Measurements from ENCODE around the gene TULP3. TPM values are rescaled to one million over a fixed set of nuclear protein-coding genes. Genes with fewer than 3 reads are reported as not detected.

The TULP3 gene
- polyA plus RNA-seq, 4 donors = 3.1 to 10.5 (median 5.5) TPM

DNA sequence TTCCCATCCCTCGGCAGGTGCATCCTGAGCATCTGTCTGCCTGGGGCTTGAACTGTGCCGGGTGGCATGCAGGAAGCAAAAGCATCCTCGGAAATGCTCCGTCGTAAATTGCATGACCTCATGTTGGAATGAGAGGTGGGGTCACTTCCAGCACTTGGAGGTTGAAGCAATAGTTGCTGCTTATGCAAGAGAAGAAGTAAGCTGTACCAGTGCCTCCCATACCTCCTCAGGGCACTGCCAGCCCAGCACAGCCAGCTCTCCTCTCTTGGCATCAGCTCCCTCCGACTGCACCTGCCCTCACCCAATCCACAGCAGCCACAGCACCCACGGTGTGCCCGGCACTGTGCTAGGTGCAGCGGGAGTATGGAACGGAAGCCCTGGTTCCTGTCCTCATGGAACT lies 80.1 kb downstream of the TULP3 start:
- WGBS, 3 donors = 74 to 77% (median 74%) methylated on average over 10 of the region's 10 CpGs

GRCh38 chr12:2973566-2973965 lies 82.9 kb downstream of the TULP3 start:
- DNase-seq (no peak), FAIRE-seq (no peak)
- Histone ChIP-seq H3K9me3 (ENCODE audit: control insufficient read depth in 2 of 2, insufficient read depth in 1 of 2, low read depth in 1 of 2, low read length in 1 of 2) (no peaks in the 10 kb centered on the region), H3K27ac (ENCODE audit: low read depth in 1 of 3, low read length in 2 of 3) (no peak overlapping the region), H3K4me3 (ENCODE audit: low read depth in 1 of 3, low read length in 3 of 3) (no peak overlapping the region), H3K27me3 (ENCODE audit: control insufficient read depth in 3 of 3, insufficient read depth in 3 of 3, low read length in 3 of 3) (no peaks in the 10 kb centered on the region), H3K4me1 (ENCODE audit: control insufficient read depth in 3 of 3, insufficient read depth in 2 of 3, low read depth in 1 of 3, low read length in 2 of 3) (no peaks in the 10 kb centered on the region), H3K36me3 (ENCODE audit: control insufficient read depth in 3 of 3, insufficient read depth in 2 of 3, low read depth in 1 of 3, low read length in 3 of 3) (no peaks in the 10 kb centered on the region)
- 89 to 95% (median 93%) methylated on average over 9 of the region's 9 CpGs for WGBS, 3 donors

More for the DNA sequence above, 80.1 kb downstream of the TULP3 start:
- H3K9me3 ChIP-seq (ENCODE audit: control insufficient read depth in 2 of 2, insufficient read depth in 1 of 2, low read depth in 1 of 2, low read length in 1 of 2) = no peaks in the 10 kb centered on the region
- H3K4me3 ChIP-seq (ENCODE audit: low read depth in 1 of 3, low read length in 3 of 3) = no peak overlapping the region
- no peak overlapping the region for H3K27ac ChIP-seq (ENCODE audit: low read depth in 1 of 3, low read length in 2 of 3)
- no peaks in the 10 kb centered on the region for H3K4me1 ChIP-seq (ENCODE audit: control insufficient read depth in 3 of 3, insufficient read depth in 2 of 3, low read depth in 1 of 3, low read length in 2 of 3)
- no peaks in the 10 kb centered on the region for H3K36me3 ChIP-seq (ENCODE audit: control insufficient read depth in 3 of 3, insufficient read depth in 2 of 3, low read depth in 1 of 3, low read length in 3 of 3)
- DNase-seq = no peak
- H3K27me3 ChIP-seq (ENCODE audit: control insufficient read depth in 3 of 3, insufficient read depth in 3 of 3, low read length in 3 of 3) = no peaks in the 10 kb centered on the region
- FAIRE-seq = no peak

- H3K27ac ChIP-seq (ENCODE audit: low read depth in 1 of 3, low read length in 2 of 3) = no peak overlapping the region
- DNase-seq (no peak), FAIRE-seq (no peak)
- WGBS, 3 donors = 45 to 57% (median 48%) methylated on average over 8 to 10 of the region's 10 CpGs
- H3K27me3 ChIP-seq (ENCODE audit: control insufficient read depth in 3 of 3, insufficient read depth in 3 of 3, low read length in 3 of 3) = no peaks in the 10 kb centered on the region
- H3K36me3 ChIP-seq (ENCODE audit: control insufficient read depth in 3 of 3, insufficient read depth in 2 of 3, low read depth in 1 of 3, low read length in 3 of 3) = no peaks in the 10 kb centered on the region
- no peaks in the 10 kb centered on the region for H3K4me1 ChIP-seq (ENCODE audit: control insufficient read depth in 3 of 3, insufficient read depth in 2 of 3, low read depth in 1 of 3, low read length in 2 of 3)
- H3K9me3 ChIP-seq (ENCODE audit: control insufficient read depth in 2 of 2, insufficient read depth in 1 of 2, low read depth in 1 of 2, low read length in 1 of 2) = no peaks in the 10 kb centered on the region
- no peak overlapping the region for H3K4me3 ChIP-seq (ENCODE audit: low read depth in 1 of 3, low read length in 3 of 3)
Measured at GRCh38 chr12:2974560-2974971, 83.9 kb downstream of the TULP3 start.

DNA sequence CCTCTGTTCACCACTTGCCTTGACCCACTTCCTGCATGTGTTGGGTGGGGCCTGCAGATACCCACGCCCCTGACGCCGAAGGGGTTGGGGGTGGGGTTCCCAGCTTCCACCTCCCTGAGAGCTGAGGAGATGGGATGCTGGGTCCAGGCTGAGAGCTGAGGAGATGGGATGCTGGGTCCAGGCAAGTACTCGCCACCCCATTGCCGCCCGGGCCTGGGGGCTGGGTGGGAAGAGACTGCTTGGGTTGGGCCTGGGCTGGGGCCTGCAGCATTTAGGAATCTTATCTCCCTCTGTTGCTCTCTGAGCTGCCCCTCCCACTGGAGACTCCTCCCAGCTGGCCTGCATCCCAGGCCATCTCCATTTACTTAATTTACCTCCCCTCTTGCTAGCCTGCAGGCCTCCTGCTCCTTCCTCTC lies 85.9 kb downstream of the TULP3 start:
- Histone ChIP-seq H3K4me1 (ENCODE audit: control insufficient read depth in 3 of 3, insufficient read depth in 2 of 3, low read depth in 1 of 3, low read length in 2 of 3) (no peaks in the 10 kb centered on the region), H3K4me3 (ENCODE audit: low read depth in 1 of 3, low read length in 3 of 3) (no peak overlapping the region), H3K27ac (ENCODE audit: low read depth in 1 of 3, low read length in 2 of 3) (no peak overlapping the region), H3K36me3 (ENCODE audit: control insufficient read depth in 3 of 3, insufficient read depth in 2 of 3, low read depth in 1 of 3, low read length in 3 of 3) (no peaks in the 10 kb centered on the region), H3K9me3 (ENCODE audit: control insufficient read depth in 2 of 2, insufficient read depth in 1 of 2, low read depth in 1 of 2, low read length in 1 of 2) (no peaks in the 10 kb centered on the region), H3K27me3 (ENCODE audit: control insufficient read depth in 3 of 3, insufficient read depth in 3 of 3, low read length in 3 of 3) (no peaks in the 10 kb centered on the region)
- FAIRE-seq (no peak), DNase-seq (no peak)
- WGBS, 3 donors = 61 to 83% (median 72%) methylated on average over 5 to 6 of the region's 6 CpGs

GRCh38 chr12:2977776-2978175 lies 87.1 kb downstream of the TULP3 start:
- FAIRE-seq (no peak), DNase-seq (no peak)
- Histone ChIP-seq H3K9me3 (ENCODE audit: control insufficient read depth in 2 of 2, insufficient read depth in 1 of 2, low read depth in 1 of 2, low read length in 1 of 2) (no peaks in the 10 kb centered on the region), H3K27me3 (ENCODE audit: control insufficient read depth in 3 of 3, insufficient read depth in 3 of 3, low read length in 3 of 3) (no peaks in the 10 kb centered on the region), H3K4me1 (ENCODE audit: control insufficient read depth in 3 of 3, insufficient read depth in 2 of 3, low read depth in 1 of 3, low read length in 2 of 3) (no peaks in the 10 kb centered on the region), H3K4me3 (ENCODE audit: low read depth in 1 of 3, low read length in 3 of 3) (no peak overlapping the region), H3K27ac (ENCODE audit: low read depth in 1 of 3, low read length in 2 of 3) (no peak overlapping the region), H3K36me3 (ENCODE audit: control insufficient read depth in 3 of 3, insufficient read depth in 2 of 3, low read depth in 1 of 3, low read length in 3 of 3) (no peaks in the 10 kb centered on the region)
- WGBS, 3 donors = 87 to 92% (median 88%) methylated on average over 5 of the region's 5 CpGs

DNA sequence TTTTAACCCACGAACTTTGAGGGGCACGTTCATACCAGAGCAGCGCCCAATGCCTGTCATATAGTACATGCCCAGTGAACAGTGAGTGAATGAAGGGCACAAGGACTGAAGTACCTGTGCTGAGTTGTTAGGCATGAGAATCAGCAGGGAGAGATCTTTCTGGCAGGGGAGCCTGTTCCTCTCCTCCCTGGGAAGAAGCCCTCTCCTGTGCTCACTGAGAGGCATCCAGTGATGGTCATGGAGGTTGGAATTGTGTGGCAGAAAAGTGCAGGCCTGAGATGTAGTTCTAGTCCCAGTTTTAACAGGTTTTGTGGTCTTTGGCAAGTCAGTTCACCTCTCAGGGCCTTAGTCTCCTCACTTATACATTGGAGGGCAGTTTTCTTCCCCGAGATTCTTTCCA lies 89.1 kb downstream of the TULP3 start:
- DNase-seq = no peak
- H3K4me3 ChIP-seq (ENCODE audit: low read depth in 1 of 3, low read length in 3 of 3) = no peak overlapping the region
- H3K4me1 ChIP-seq (ENCODE audit: control insufficient read depth in 3 of 3, insufficient read depth in 2 of 3, low read depth in 1 of 3, low read length in 2 of 3) = no peaks in the 10 kb centered on the region
- no peaks in the 10 kb centered on the region for H3K36me3 ChIP-seq (ENCODE audit: control insufficient read depth in 3 of 3, insufficient read depth in 2 of 3, low read depth in 1 of 3, low read length in 3 of 3)
- WGBS, 3 donors = 81 to 88% (median 84%) methylated on average over 4 of the region's 4 CpGs
- no peak for FAIRE-seq
- no peaks in the 10 kb centered on the region for H3K27me3 ChIP-seq (ENCODE audit: control insufficient read depth in 3 of 3, insufficient read depth in 3 of 3, low read length in 3 of 3)
- H3K27ac ChIP-seq (ENCODE audit: low read depth in 1 of 3, low read length in 2 of 3) = no peak overlapping the region
- H3K9me3 ChIP-seq (ENCODE audit: control insufficient read depth in 2 of 2, insufficient read depth in 1 of 2, low read depth in 1 of 2, low read length in 1 of 2) = no peaks in the 10 kb centered on the region

GRCh38 chr12:2980630-2981029 lies 89.9 kb downstream of the TULP3 start:
- H3K27ac ChIP-seq (ENCODE audit: low read depth in 1 of 3, low read length in 2 of 3) = no peak overlapping the region
- H3K4me3 ChIP-seq (ENCODE audit: low read depth in 1 of 3, low read length in 3 of 3) = no peak overlapping the region
- no peaks in the 10 kb centered on the region for H3K4me1 ChIP-seq (ENCODE audit: control insufficient read depth in 3 of 3, insufficient read depth in 2 of 3, low read depth in 1 of 3, low read length in 2 of 3)
- H3K27me3 ChIP-seq (ENCODE audit: control insufficient read depth in 3 of 3, insufficient read depth in 3 of 3, low read length in 3 of 3) = no peaks in the 10 kb centered on the region
- H3K9me3 ChIP-seq (ENCODE audit: control insufficient read depth in 2 of 2, insufficient read depth in 1 of 2, low read depth in 1 of 2, low read length in 1 of 2) = no peaks in the 10 kb centered on the region
- no peaks in the 10 kb centered on the region for H3K36me3 ChIP-seq (ENCODE audit: control insufficient read depth in 3 of 3, insufficient read depth in 2 of 3, low read depth in 1 of 3, low read length in 3 of 3)
- WGBS, 3 donors = 83 to 86% (median 85%) methylated on average over 7 of the region's 7 CpGs
- no peak for DNase-seq
- FAIRE-seq = no peak

GRCh38 chr12:2982361-2982760 lies 91.7 kb downstream of the TULP3 start:
- no peak overlapping the region for H3K4me3 ChIP-seq (ENCODE audit: low read depth in 1 of 3, low read length in 3 of 3)
- no peak for DNase-seq
- no peaks in the 10 kb centered on the region for H3K27me3 ChIP-seq (ENCODE audit: control insufficient read depth in 3 of 3, insufficient read depth in 3 of 3, low read length in 3 of 3)
- no peaks in the 10 kb centered on the region for H3K36me3 ChIP-seq (ENCODE audit: control insufficient read depth in 3 of 3, insufficient read depth in 2 of 3, low read depth in 1 of 3, low read length in 3 of 3)
- H3K27ac ChIP-seq (ENCODE audit: low read depth in 1 of 3, low read length in 2 of 3) = no peak overlapping the region
- FAIRE-seq = no peak
- 86 to 91% (median 87%) methylated on average over 13 of the region's 13 CpGs for WGBS, 3 donors
- no peaks in the 10 kb centered on the region for H3K9me3 ChIP-seq (ENCODE audit: control insufficient read depth in 2 of 2, insufficient read depth in 1 of 2, low read depth in 1 of 2, low read length in 1 of 2)
- H3K4me1 ChIP-seq (ENCODE audit: control insufficient read depth in 3 of 3, insufficient read depth in 2 of 3, low read depth in 1 of 3, low read length in 2 of 3) = no peaks in the 10 kb centered on the region

DNA sequence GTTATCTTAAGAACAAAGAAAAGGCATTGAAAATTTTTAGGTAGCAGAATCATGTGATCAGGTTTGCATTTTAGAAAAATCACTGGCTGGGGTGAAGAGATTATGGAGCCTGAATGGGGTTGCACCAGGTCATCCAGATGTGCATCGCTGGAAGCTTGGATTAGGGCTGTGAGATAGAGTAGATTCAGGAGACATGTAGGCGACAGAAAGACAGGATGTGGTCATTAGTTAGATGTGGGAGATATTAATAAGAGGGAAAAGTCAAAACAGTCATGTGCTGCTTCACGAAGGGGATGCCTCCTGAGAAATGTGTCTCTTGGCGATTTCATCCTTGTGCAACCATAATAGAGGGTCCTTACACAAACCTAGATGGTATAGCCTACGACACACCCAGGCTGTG lies 93.6 kb downstream of the TULP3 start:
- no peaks in the 10 kb centered on the region for H3K36me3 ChIP-seq (ENCODE audit: control insufficient read depth in 3 of 3, insufficient read depth in 2 of 3, low read depth in 1 of 3, low read length in 3 of 3)
- no peaks in the 10 kb centered on the region for H3K27me3 ChIP-seq (ENCODE audit: control insufficient read depth in 3 of 3, insufficient read depth in 3 of 3, low read length in 3 of 3)
- DNase-seq (no peak), FAIRE-seq (no peak)
- H3K9me3 ChIP-seq (ENCODE audit: control insufficient read depth in 2 of 2, insufficient read depth in 1 of 2, low read depth in 1 of 2, low read length in 1 of 2) = peaks cover 0 to 3% of the 10 kb centered on the region in 2 donors
- no peak overlapping the region for H3K4me3 ChIP-seq (ENCODE audit: low read depth in 1 of 3, low read length in 3 of 3)
- 77 to 93% (median 77%) methylated on average over 5 of the region's 5 CpGs for WGBS, 3 donors
- no peak overlapping the region for H3K27ac ChIP-seq (ENCODE audit: low read depth in 1 of 3, low read length in 2 of 3)
- no peaks in the 10 kb centered on the region for H3K4me1 ChIP-seq (ENCODE audit: control insufficient read depth in 3 of 3, insufficient read depth in 2 of 3, low read depth in 1 of 3, low read length in 2 of 3)
